GM19372 (cell line): ENCODE measurements around the gene CNGA4.
"Not testable (repeated sequence)": the region's sequence is repeated elsewhere in the genome, so short reads cannot be mapped to it uniquely, and the experiment has no call there.

Experiments used
- ATAC-seq: cut with Tn5 transposase; IDR thresholded peaks from one replicate; pipeline ENCODE4 v1.9.1; 2021; ENCODE audit warnings: mild to moderate bottlenecking, low read depth, moderate library complexity; ENCODE audit not compliant: unreplicated experiment

CNGA4 gene

GRCh38 chr11:6224421-6224820, 14.5 kb upstream of the CNGA4 start:
- ATAC-seq: no peak

GRCh38 chr11:6225024-6225423, 13.9 kb upstream of the CNGA4 start:
- ATAC-seq: no peak

- no peak for ATAC-seq
Observed at GRCh38 chr11:6225896-6226295, 13.0 kb upstream of the CNGA4 start.

- no peak for ATAC-seq
Observed at GRCh38 chr11:6228520-6228919, 10.4 kb upstream of the CNGA4 start.

- no peak for ATAC-seq
Observed at GRCh38 chr11:6229911-6230310, 9.0 kb upstream of the CNGA4 start.

GRCh38 chr11:6232899-6233298, 6.0 kb upstream of the CNGA4 start:
- ATAC-seq: no peak

- ATAC-seq: no peak
Observed at GRCh38 chr11:6233984-6234386, 4.9 kb upstream of the CNGA4 start.

- ATAC-seq: peak; percentile 89
Observed at GRCh38 chr11:6234387-6235107, 4.3 kb upstream of the CNGA4 start, which contains the start of gene FHIP1B. TSS of gene FHIP1B (minus strand) at chr11:6234636. CDS start at chr11:6224516, 10,120 bp downstream.

- no peak for ATAC-seq
Observed at GRCh38 chr11:6237266-6237665, 1.6 kb upstream of the CNGA4 start.

- no peak for ATAC-seq
Observed at GRCh38 chr11:6237761-6238302, 1.1 kb upstream of the CNGA4 start.

- ATAC-seq: no peak
Observed at GRCh38 chr11:6240139-6240538, 1.2 kb downstream of the CNGA4 start.

GRCh38 chr11:6240781-6241180, 1.9 kb downstream of the CNGA4 start:
- no peak for ATAC-seq

GRCh38 chr11:6241316-6241715, 2.4 kb downstream of the CNGA4 start:
- ATAC-seq: no peak

GRCh38 chr11:6245536-6245935, 6.6 kb downstream of the CNGA4 start:
- no peak for ATAC-seq

- ATAC-seq: no peak
Observed at GRCh38 chr11:6248248-6248647, 9.4 kb downstream of the CNGA4 start.

GRCh38 chr11:6248897-6249296, 10.0 kb downstream of the CNGA4 start:
- not testable (repeated sequence) for ATAC-seq

- no peak for ATAC-seq
Observed at GRCh38 chr11:6249770-6250555, 11.1 kb downstream of the CNGA4 start.

- peak; percentile 72 for ATAC-seq
Observed at GRCh38 chr11:6251120-6251733, 12.3 kb downstream of the CNGA4 start.

- ATAC-seq: no peak
Observed at GRCh38 chr11:6251990-6252473, 13.1 kb downstream of the CNGA4 start.

- ATAC-seq: no peak
Observed at GRCh38 chr11:6253197-6253596, 14.3 kb downstream of the CNGA4 start.

GRCh38 chr11:6258141-6258540, 19.3 kb downstream of the CNGA4 start:
- no peak for ATAC-seq
